ENCODE results near the gene COBL.

COBL gene

GRCh38 chr7:51316666-51317581 lies at the start of gene COBL:
TSS of gene COBL (minus strand) at chr7:51316809. CDS start at chr7:51316633, 176 bp downstream.
- peak; percentile 63 for DNase-seq (ENCODE audit: low spot score)

GRCh38 chr7:51366172-51366728 lies 49.6 kb upstream of the COBL start:
- DNase-seq (ENCODE audit: low spot score), result no peak

- DNase-seq (ENCODE audit: low spot score), result no peak
Observed at GRCh38 chr7:51357821-51358220, 41.2 kb upstream of the COBL start.

- peak; percentile 88 for DNase-seq (ENCODE audit: low spot score)
Observed at GRCh38 chr7:51356849-51357516, 40.4 kb upstream of the COBL start.

GRCh38 chr7:51354897-51355296 lies 38.3 kb upstream of the COBL start:
- no peak for DNase-seq (ENCODE audit: low spot score)

GRCh38 chr7:51354434-51354833 lies 37.8 kb upstream of the COBL start:
- DNase-seq (ENCODE audit: low spot score), result no peak

GRCh38 chr7:51352174-51353100 lies 35.8 kb upstream of the COBL start:
- DNase-seq (ENCODE audit: low spot score), result no peak

- no peak for DNase-seq (ENCODE audit: low spot score)
Observed at GRCh38 chr7:51351661-51352060, 35.1 kb upstream of the COBL start.

GRCh38 chr7:51350546-51350896 lies 33.9 kb upstream of the COBL start:
- no peak for DNase-seq (ENCODE audit: low spot score)

GRCh38 chr7:51349820-51350545 lies 33.4 kb upstream of the COBL start:
- DNase-seq (ENCODE audit: low spot score), result peak; percentile 73

GRCh38 chr7:51346126-51346525 lies 29.5 kb upstream of the COBL start:
- DNase-seq (ENCODE audit: low spot score), result no peak

GRCh38 chr7:51344406-51345138 lies 28.0 kb upstream of the COBL start:
- DNase-seq (ENCODE audit: low spot score), result peak; percentile 53

GRCh38 chr7:51340936-51341335 lies 24.3 kb upstream of the COBL start:
- no peak for DNase-seq (ENCODE audit: low spot score)

- DNase-seq (ENCODE audit: low spot score), result peak; percentile 67
Observed at GRCh38 chr7:51340029-51340838, 23.6 kb upstream of the COBL start.

GRCh38 chr7:51335057-51335456 lies 18.4 kb upstream of the COBL start:
- DNase-seq (ENCODE audit: low spot score), result no peak

GRCh38 chr7:51329696-51330263 lies 13.2 kb upstream of the COBL start:
- no peak for DNase-seq (ENCODE audit: low spot score)

GRCh38 chr7:51328351-51328801 lies 11.8 kb upstream of the COBL start:
- DNase-seq (ENCODE audit: low spot score), result peak; percentile 72

GRCh38 chr7:51327287-51327717 lies 10.7 kb upstream of the COBL start:
- DNase-seq (ENCODE audit: low spot score), result no peak

GRCh38 chr7:51326656-51327286 lies 10.2 kb upstream of the COBL start:
- DNase-seq (ENCODE audit: low spot score), result no peak
